H1 (cell line): ENCODE data around the gene RARRES2. TPM values are rescaled to one million over a fixed set of nuclear protein-coding genes. Genes with fewer than 3 reads are reported as not detected.

Source experiments
- CHD2 ChIP-seq: IDR thresholded peaks from 2 replicates; pipeline ENCODE4 v1.6.1; 2012; ENCODE audit warnings: low read length, improper control_type of control experiment
- JUN ChIP-seq: IDR thresholded peaks from 2 replicates; pipeline ENCODE4 v1.6.1; 2011; ENCODE audit warnings: low read depth, mild to moderate bottlenecking, improper control_type of control experiment, low read length
- RXRA ChIP-seq: IDR thresholded peaks from 2 replicates; pipeline ENCODE4 v1.6.1; 2011; ENCODE audit warnings: low read depth, mild to moderate bottlenecking, low read length, moderate library complexity; ENCODE audit not compliant: insufficient read depth
- SUZ12 ChIP-seq: fragments of 200-600 bp; sonication (generic); IDR thresholded peaks from 2 replicates; pipeline ENCODE4 v1.6.1; 2012; ENCODE audit warnings: mild to moderate bottlenecking, inconsistent platforms, low read length, moderate library complexity, mixed read lengths
- TCF12 ChIP-seq: IDR thresholded peaks from 2 replicates; pipeline ENCODE4 v1.6.1; 2011; ENCODE audit warnings: low read depth, mild to moderate bottlenecking, low read length
- polyA plus RNA-seq, 7 experiments: library from polyadenylated mRNA; depleted of rRNA in 3 of 7; stranded (reverse) in 5 of 7; unstranded in 2 of 7; fragments of >200 nt in 5 of 7; fragments of 200-250 nt in 2 of 7; gene quantifications; 1 replicate in 5 of 7; 2 replicates in 1 of 7; 4 replicates in 1 of 7; pipeline versions ENCODE4 v1.2.1 to v1.2.3, GENCODE V29; 2011 to 2013; ENCODE audit warnings: missing spikeins in 2 of 7, mixed read lengths in 2 of 7
- total RNA-seq: library from RNA; stranded (reverse); fragmentation: NEBNext Ultra II Directional; extraction: Animal tissue kit (Norgen Biotek cat#: 25700); gene quantifications from 2 replicates; pipeline ENCODE4 v1.2.1, GENCODE V29; 2021
- TF ChIP-seq, protein P1 (sequence below): IDR thresholded peaks from 2 replicates; pipeline ENCODE4 v1.6.1; 2012; ENCODE audit warnings: low read length, inconsistent platforms
- TF ChIP-seq, protein P2 (sequence below): fragments of 300-600 bp; sonication (generic); IDR thresholded peaks from 2 replicates; pipeline ENCODE4 v1.7.1; 2012; ENCODE audit warnings: low read length, moderate library complexity, mild to moderate bottlenecking, inconsistent platforms; ENCODE audit not compliant: insufficient replicate concordance

RARRES2 gene
- total and polyA plus RNA-seq, 2 of the 8 experiments (the other 6 are each of a cell fraction or from before 2014, with no cell fraction given): 254 to 441 TPM

DNA sequence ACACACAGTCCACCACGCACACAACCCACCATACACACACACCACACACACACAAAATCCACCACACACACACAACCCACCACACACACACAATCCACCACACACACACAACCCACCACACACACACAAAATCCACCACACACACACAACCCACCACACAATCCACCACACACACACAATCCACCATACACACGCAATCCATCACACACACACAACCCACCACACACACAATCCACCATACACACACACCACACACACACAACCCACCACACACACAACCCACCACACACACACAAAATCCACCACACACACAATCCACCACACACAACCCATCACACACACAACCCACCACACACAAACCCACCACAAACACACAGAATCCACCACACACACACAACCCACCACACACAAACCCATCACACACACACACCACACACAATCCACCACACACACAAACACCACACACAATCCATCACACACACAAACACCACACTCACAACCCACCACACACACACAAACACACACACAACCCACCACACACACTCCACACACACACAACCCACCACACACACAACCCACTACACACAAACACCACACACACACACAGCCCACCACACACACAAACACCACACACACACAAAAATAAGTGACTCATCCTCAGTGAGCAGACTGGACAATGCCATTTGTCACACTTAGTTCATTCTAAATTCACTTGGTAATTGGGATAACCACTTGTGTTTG is 18.4 kb upstream of the RARRES2 start (continued):
- TF ChIP-seq, protein P1, sequence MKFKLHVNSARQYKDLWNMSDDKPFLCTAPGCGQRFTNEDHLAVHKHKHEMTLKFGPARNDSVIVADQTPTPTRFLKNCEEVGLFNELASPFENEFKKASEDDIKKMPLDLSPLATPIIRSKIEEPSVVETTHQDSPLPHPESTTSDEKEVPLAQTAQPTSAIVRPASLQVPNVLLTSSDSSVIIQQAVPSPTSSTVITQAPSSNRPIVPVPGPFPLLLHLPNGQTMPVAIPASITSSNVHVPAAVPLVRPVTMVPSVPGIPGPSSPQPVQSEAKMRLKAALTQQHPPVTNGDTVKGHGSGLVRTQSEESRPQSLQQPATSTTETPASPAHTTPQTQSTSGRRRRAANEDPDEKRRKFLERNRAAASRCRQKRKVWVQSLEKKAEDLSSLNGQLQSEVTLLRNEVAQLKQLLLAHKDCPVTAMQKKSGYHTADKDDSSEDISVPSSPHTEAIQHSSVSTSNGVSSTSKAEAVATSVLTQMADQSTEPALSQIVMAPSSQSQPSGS: no peak
- TF ChIP-seq CHD2 (no peak), JUN (no peak), SUZ12 (no peak), RXRA (no peak), TCF12 (no peak)
- TF ChIP-seq, protein P2, sequence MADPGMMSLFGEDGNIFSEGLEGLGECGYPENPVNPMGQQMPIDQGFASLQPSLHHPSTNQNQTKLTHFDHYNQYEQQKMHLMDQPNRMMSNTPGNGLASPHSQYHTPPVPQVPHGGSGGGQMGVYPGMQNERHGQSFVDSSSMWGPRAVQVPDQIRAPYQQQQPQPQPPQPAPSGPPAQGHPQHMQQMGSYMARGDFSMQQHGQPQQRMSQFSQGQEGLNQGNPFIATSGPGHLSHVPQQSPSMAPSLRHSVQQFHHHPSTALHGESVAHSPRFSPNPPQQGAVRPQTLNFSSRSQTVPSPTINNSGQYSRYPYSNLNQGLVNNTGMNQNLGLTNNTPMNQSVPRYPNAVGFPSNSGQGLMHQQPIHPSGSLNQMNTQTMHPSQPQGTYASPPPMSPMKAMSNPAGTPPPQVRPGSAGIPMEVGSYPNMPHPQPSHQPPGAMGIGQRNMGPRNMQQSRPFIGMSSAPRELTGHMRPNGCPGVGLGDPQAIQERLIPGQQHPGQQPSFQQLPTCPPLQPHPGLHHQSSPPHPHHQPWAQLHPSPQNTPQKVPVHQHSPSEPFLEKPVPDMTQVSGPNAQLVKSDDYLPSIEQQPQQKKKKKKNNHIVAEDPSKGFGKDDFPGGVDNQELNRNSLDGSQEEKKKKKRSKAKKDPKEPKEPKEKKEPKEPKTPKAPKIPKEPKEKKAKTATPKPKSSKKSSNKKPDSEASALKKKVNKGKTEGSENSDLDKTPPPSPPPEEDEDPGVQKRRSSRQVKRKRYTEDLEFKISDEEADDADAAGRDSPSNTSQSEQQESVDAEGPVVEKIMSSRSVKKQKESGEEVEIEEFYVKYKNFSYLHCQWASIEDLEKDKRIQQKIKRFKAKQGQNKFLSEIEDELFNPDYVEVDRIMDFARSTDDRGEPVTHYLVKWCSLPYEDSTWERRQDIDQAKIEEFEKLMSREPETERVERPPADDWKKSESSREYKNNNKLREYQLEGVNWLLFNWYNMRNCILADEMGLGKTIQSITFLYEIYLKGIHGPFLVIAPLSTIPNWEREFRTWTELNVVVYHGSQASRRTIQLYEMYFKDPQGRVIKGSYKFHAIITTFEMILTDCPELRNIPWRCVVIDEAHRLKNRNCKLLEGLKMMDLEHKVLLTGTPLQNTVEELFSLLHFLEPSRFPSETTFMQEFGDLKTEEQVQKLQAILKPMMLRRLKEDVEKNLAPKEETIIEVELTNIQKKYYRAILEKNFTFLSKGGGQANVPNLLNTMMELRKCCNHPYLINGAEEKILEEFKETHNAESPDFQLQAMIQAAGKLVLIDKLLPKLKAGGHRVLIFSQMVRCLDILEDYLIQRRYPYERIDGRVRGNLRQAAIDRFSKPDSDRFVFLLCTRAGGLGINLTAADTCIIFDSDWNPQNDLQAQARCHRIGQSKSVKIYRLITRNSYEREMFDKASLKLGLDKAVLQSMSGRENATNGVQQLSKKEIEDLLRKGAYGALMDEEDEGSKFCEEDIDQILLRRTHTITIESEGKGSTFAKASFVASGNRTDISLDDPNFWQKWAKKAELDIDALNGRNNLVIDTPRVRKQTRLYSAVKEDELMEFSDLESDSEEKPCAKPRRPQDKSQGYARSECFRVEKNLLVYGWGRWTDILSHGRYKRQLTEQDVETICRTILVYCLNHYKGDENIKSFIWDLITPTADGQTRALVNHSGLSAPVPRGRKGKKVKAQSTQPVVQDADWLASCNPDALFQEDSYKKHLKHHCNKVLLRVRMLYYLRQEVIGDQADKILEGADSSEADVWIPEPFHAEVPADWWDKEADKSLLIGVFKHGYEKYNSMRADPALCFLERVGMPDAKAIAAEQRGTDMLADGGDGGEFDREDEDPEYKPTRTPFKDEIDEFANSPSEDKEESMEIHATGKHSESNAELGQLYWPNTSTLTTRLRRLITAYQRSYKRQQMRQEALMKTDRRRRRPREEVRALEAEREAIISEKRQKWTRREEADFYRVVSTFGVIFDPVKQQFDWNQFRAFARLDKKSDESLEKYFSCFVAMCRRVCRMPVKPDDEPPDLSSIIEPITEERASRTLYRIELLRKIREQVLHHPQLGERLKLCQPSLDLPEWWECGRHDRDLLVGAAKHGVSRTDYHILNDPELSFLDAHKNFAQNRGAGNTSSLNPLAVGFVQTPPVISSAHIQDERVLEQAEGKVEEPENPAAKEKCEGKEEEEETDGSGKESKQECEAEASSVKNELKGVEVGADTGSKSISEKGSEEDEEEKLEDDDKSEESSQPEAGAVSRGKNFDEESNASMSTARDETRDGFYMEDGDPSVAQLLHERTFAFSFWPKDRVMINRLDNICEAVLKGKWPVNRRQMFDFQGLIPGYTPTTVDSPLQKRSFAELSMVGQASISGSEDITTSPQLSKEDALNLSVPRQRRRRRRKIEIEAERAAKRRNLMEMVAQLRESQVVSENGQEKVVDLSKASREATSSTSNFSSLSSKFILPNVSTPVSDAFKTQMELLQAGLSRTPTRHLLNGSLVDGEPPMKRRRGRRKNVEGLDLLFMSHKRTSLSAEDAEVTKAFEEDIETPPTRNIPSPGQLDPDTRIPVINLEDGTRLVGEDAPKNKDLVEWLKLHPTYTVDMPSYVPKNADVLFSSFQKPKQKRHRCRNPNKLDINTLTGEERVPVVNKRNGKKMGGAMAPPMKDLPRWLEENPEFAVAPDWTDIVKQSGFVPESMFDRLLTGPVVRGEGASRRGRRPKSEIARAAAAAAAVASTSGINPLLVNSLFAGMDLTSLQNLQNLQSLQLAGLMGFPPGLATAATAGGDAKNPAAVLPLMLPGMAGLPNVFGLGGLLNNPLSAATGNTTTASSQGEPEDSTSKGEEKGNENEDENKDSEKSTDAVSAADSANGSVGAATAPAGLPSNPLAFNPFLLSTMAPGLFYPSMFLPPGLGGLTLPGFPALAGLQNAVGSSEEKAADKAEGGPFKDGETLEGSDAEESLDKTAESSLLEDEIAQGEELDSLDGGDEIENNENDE: no peak
